WI38 (cell line): ENCODE data around the gene CPT1A.

Experiments used
- H3K4me3 ChIP-seq: 2 replicates; pipeline ENCODE4 v1.5.1; 2011; ENCODE audit warnings: low read depth, mild to moderate bottlenecking, control low read depth, low read length
- CTCF ChIP-seq: IDR thresholded peaks from 2 replicates; pipeline ENCODE4 v1.5.1; 2012; ENCODE audit warnings: low read depth, mild to moderate bottlenecking, control low read depth, low read length

The CPT1A gene

GRCh38 chr11:68774194-68774585 is 67.5 kb downstream of the CPT1A start:
- no peak overlapping the region for H3K4me3 ChIP-seq
- no peak for TF ChIP-seq CTCF

GRCh38 chr11:68773521-68774193 is 68.1 kb downstream of the CPT1A start:
- no peak overlapping the region for H3K4me3 ChIP-seq
- TF ChIP-seq CTCF: no peak

- TF ChIP-seq CTCF: no peak
Observed at GRCh38 chr11:68772936-68773335, 68.8 kb downstream of the CPT1A start.

GRCh38 chr11:68770781-68771180 is 70.9 kb downstream of the CPT1A start:
- H3K4me3 ChIP-seq: no peak overlapping the region
- no peak for TF ChIP-seq CTCF

More at GRCh38 chr11:68772936-68773335, 68.8 kb downstream of the CPT1A start:
- no peak overlapping the region for H3K4me3 ChIP-seq

- TF ChIP-seq CTCF: no peak
- H3K4me3 ChIP-seq: no peak overlapping the region
Observed at GRCh38 chr11:68767672-68768071, 74.0 kb downstream of the CPT1A start.

- TF ChIP-seq CTCF: no peak
- no peak overlapping the region for H3K4me3 ChIP-seq
Observed at GRCh38 chr11:68766786-68767185, 74.9 kb downstream of the CPT1A start.

- no peak overlapping the region for H3K4me3 ChIP-seq
- no peak for TF ChIP-seq CTCF
Observed at GRCh38 chr11:68764746-68765145, 77.0 kb downstream of the CPT1A start.
